C4-2B (cell line): ENCODE data around the gene LRWD1.
"Not testable (repeated sequence)": the region's sequence is repeated elsewhere in the genome, so short reads cannot be mapped to it uniquely, and the experiment has no call there.

Experiments used
- ZFX ChIP-seq: fragments of 450-650 bp; IDR thresholded peaks from 2 replicates; pipeline ENCODE4 v1.6.1; 2017
- TF ChIP-seq, protein P1 (sequence below): fragments of 450-650 bp; conservative IDR thresholded peaks from 2 replicates; pipeline ENCODE4 v1.5.1; 2017; ENCODE audit warnings: mild to moderate bottlenecking

GRCh38 chr7:102510575-102510974 is 45.8 kb downstream of the LRWD1 start:
- TF ChIP-seq, protein P1, sequence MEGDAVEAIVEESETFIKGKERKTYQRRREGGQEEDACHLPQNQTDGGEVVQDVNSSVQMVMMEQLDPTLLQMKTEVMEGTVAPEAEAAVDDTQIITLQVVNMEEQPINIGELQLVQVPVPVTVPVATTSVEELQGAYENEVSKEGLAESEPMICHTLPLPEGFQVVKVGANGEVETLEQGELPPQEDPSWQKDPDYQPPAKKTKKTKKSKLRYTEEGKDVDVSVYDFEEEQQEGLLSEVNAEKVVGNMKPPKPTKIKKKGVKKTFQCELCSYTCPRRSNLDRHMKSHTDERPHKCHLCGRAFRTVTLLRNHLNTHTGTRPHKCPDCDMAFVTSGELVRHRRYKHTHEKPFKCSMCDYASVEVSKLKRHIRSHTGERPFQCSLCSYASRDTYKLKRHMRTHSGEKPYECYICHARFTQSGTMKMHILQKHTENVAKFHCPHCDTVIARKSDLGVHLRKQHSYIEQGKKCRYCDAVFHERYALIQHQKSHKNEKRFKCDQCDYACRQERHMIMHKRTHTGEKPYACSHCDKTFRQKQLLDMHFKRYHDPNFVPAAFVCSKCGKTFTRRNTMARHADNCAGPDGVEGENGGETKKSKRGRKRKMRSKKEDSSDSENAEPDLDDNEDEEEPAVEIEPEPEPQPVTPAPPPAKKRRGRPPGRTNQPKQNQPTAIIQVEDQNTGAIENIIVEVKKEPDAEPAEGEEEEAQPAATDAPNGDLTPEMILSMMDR: not testable (repeated sequence)
- TF ChIP-seq ZFX: not testable (repeated sequence)
